Measurements from ENCODE around the gene C18orf63. TPM values are rescaled to one million over a fixed set of nuclear protein-coding genes. Genes with fewer than 3 reads are reported as not detected.
"Not testable (repeated sequence)": the region's sequence is repeated elsewhere in the genome, so short reads cannot be mapped to it uniquely, and the experiment has no call there.

C18orf63 gene
- total RNA-seq, 1 donor from 2014 or later, result not detected

DNA sequence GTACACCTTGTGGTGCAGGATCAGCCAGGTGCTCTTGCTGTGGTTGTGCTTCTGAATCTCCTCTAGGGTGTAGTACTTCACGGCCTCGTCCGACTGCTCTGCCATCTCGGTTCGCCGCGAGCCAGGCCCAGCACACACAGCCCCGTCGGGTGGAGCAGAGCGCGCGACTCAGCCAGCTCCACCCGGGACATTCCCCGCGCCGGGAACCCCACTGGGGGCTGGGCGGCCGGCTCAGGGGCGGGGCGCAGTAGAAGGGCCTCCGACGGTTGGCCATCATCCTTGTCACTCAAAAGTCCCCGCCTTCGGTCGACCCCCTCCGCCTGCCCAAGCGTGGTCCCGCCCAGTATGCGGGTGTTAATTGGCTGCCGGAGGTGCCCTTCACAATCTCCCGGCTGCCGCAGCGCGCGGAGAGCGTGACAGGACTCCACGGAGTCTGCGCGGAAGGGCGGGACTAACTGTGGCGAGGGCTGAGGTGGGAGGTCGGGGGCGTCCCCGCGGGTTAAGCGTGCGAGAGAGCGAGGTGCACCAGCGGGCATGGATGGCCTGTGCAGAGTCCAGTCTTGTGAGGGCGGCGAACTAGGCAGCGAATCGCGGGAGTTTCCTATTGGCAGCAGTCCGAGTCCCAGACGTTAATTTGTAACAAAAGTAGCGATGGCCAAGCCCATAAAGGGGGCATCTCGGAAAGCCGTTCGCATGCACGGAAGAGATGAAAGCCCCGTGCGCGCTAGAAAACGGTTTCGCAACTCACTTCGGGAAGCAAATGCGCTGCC is 23.7 kb upstream of the C18orf63 start, which contains the start of gene CYB5A:
CYB5A (minus strand) TSS at position 193 of the 770 bp plus-strand sequence; CDS start at position 105, 88 bp downstream.
- peak within 1 kb of the TSS; percentile 88 for H3K4me3 ChIP-seq (ENCODE audit: low read depth, low read length)
- no peaks in the 10 kb centered on the region for H3K27me3 ChIP-seq (ENCODE audit: control insufficient read depth, insufficient read depth, low read length)
- TF ChIP-seq, protein P1, sequence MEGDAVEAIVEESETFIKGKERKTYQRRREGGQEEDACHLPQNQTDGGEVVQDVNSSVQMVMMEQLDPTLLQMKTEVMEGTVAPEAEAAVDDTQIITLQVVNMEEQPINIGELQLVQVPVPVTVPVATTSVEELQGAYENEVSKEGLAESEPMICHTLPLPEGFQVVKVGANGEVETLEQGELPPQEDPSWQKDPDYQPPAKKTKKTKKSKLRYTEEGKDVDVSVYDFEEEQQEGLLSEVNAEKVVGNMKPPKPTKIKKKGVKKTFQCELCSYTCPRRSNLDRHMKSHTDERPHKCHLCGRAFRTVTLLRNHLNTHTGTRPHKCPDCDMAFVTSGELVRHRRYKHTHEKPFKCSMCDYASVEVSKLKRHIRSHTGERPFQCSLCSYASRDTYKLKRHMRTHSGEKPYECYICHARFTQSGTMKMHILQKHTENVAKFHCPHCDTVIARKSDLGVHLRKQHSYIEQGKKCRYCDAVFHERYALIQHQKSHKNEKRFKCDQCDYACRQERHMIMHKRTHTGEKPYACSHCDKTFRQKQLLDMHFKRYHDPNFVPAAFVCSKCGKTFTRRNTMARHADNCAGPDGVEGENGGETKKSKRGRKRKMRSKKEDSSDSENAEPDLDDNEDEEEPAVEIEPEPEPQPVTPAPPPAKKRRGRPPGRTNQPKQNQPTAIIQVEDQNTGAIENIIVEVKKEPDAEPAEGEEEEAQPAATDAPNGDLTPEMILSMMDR (IDR thresholded peaks at IDR 0.05; ENCODE audit: insufficient read depth, low read length, severe bottlenecking), result peak; percentile 41
- H3K36me3 ChIP-seq (ENCODE audit: control insufficient read depth, insufficient read depth, low read length), result no peaks in the 10 kb centered on the region
- FAIRE-seq (no peak), DNase-seq (ENCODE audit: low read depth) (peak; percentile 83)

DNA sequence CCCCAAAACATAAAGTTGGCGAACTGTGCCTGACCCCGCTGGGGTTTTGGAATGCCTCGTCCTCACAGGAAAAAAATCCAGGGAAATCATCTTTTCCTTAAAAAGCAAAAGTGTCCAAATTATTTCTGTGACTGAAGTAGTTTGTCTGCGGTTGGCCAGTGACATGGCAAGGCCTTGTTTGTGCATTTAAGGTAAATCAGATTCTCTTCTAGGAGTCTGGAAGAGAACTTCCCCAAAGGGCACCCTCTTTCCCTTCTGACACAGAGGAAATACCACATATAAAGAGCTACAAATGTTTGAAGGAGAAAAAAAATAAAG is 23.1 kb upstream of the C18orf63 start:
- no peak for FAIRE-seq
- H3K4me3 ChIP-seq (ENCODE audit: low read depth, low read length), result peak overlapping the region; percentile 88
- TF ChIP-seq, protein P1 (IDR thresholded peaks at IDR 0.05; ENCODE audit: insufficient read depth, low read length, severe bottlenecking), result no peak
- H3K27me3 ChIP-seq (ENCODE audit: control insufficient read depth, insufficient read depth, low read length), result no peaks in the 10 kb centered on the region
- DNase-seq (ENCODE audit: low read depth), result no peak
- H3K36me3 ChIP-seq (ENCODE audit: control insufficient read depth, insufficient read depth, low read length), result no peaks in the 10 kb centered on the region

DNA sequence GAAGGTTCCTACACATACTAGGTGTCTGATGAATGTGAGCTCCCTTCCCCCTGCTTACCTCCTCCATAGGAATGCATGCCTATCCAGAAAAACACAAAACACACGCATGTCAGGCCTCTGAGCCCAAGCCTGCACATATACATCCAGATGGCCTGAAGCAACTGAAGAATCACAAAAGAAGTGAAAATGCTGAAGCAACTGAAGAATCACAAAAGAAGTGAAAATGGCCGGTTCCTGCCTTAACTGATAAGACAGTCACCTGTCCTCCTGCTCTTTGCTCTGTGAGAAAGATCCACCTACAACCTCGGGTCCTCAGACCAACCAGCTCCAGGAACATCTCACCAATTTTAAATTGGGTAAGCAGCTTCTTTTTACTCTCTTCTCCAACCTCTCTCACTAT is 22.7 kb upstream of the C18orf63 start:
- not testable (repeated sequence) for H3K36me3 ChIP-seq (ENCODE audit: control insufficient read depth, insufficient read depth, low read length); FAIRE-seq; H3K27me3 ChIP-seq (ENCODE audit: control insufficient read depth, insufficient read depth, low read length); H3K4me3 ChIP-seq (ENCODE audit: low read depth, low read length); DNase-seq (ENCODE audit: low read depth)

DNA sequence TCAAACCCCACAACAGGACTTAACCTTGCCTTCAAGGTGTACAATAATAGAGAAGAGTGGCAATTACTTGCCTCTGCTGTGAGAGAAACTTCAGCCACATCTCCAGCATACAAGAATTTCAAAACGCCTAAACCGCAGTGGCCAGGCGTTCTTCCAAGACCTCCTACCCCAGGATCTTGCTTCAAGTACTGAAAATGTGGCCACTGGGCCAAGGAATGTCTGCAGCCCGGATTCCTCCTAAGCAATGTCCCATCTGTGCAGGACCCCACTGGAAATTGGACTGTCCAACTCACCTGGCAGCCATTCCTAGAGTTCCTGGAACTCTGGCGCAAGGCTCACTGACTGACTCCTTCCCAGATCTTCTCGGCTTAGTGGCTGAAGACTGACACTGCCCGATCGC is 21.1 kb upstream of the C18orf63 start:
- FAIRE-seq, result no peak
- DNase-seq (ENCODE audit: low read depth), result no peak
- H3K36me3 ChIP-seq (ENCODE audit: control insufficient read depth, insufficient read depth, low read length), result no peaks in the 10 kb centered on the region
- TF ChIP-seq, protein P1 (IDR thresholded peaks at IDR 0.05; ENCODE audit: insufficient read depth, low read length, severe bottlenecking), result no peak
- no peak overlapping the region for H3K4me3 ChIP-seq (ENCODE audit: low read depth, low read length)
- H3K27me3 ChIP-seq (ENCODE audit: control insufficient read depth, insufficient read depth, low read length), result no peaks in the 10 kb centered on the region

DNA sequence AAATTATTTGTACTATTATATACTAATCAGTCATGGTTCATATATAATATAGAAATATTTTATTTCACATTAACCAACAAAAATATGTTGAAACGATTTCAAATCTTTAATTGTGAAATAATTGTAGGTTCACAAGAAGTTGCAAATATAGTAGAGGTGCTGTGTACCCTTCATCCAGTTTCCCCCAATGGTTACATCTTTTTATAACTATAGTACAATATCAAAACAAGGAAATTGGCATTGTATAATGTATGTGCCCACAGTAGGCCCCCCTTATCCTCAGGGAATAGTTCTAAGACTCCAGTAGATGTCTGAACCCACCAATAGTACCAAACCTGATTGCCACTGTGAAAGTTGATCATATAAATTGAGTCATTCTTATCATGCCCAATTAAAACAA is 16.5 kb upstream of the C18orf63 start:
- FAIRE-seq (no peak), DNase-seq (ENCODE audit: low read depth) (no peak)
- Histone ChIP-seq H3K27me3 (ENCODE audit: control insufficient read depth, insufficient read depth, low read length) (no peaks in the 10 kb centered on the region), H3K4me3 (ENCODE audit: low read depth, low read length) (no peak overlapping the region), H3K36me3 (ENCODE audit: control insufficient read depth, insufficient read depth, low read length) (no peaks in the 10 kb centered on the region)
- TF ChIP-seq, protein P1 (IDR thresholded peaks at IDR 0.05; ENCODE audit: insufficient read depth, low read length, severe bottlenecking), result no peak

DNA sequence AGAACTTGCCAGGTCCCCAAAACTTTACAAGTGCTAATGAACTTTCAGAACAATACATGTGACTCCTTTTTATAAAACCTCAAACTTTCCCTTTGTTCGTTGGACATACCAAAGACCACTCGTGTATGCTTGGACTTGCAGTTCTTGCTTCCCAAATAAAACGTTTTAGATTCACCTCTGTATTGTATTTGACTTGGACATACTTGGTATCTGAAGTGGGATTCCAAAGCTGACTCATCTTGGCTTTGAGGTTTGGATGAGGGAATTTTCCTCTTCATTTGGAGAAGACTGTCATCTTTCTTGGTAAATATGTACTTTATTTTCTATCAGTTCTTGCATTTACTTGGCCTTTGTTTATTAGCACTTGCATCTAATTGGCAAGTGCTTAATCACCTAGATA is 15.9 kb upstream of the C18orf63 start:
- TF ChIP-seq, protein P1 (IDR thresholded peaks at IDR 0.05; ENCODE audit: insufficient read depth, low read length, severe bottlenecking), result no peak
- DNase-seq (ENCODE audit: low read depth) (peak; percentile 63), FAIRE-seq (no peak)
- Histone ChIP-seq H3K27me3 (ENCODE audit: control insufficient read depth, insufficient read depth, low read length) (no peaks in the 10 kb centered on the region), H3K36me3 (ENCODE audit: control insufficient read depth, insufficient read depth, low read length) (no peaks in the 10 kb centered on the region), H3K4me3 (ENCODE audit: low read depth, low read length) (no peak overlapping the region)
